ENCODE data around the gene ZNF74.
A peak's percentile ranks its signal among the peaks of the same experiment; 100 is the strongest.
"Not testable (repeated sequence)": the region's sequence is repeated elsewhere in the genome, so short reads cannot be mapped to it uniquely, and the experiment has no call there.

ZNF74 gene

DNA sequence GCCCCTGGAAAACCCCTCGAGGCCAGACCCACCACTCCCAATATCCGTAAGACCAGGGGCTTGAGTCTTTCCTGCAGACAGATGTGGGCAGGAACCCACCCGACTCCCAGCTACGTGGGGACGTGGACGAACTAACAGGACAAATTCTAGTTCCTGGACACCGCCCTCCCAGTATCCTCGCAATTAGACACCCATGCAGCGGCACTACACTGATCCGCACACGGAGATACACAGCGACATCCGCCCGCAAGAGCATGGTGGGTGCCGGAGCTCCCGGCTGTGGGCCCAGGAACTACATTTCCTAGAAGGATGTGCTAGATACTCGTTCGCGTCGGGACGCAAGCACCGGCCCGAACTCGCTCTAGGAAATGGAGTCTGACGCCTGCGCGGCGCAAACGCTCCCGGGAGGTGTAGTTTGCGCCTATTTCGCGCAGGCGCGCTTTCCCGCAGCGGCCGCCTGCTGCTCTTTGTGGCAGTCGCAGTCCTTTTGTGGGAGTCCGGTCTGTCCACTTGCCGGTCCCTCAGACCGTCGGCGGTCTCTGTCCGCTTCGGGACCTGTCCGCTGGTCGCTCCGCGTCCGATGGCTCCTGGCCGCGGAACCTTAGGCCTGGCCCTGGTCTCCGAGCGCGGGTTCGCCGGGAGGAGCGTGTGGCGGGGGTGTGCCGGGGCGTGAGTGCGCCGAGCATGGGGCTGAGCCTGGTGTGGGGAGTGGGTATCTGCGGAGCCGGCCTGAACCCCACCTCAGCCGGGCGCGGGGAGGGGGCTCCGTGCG, at the start of gene ZNF74:
Gene ZNF74 (plus strand): TSS at position 447 of the 772 bp plus-strand sequence. CDS start 478 bp downstream, outside the sequence.
- H3K27ac ChIP-seq: peak within 1 kb of the TSS; percentile 17
- DNase-seq (ENCODE audit: low read depth, low spot score): peak; percentile 45

DNA sequence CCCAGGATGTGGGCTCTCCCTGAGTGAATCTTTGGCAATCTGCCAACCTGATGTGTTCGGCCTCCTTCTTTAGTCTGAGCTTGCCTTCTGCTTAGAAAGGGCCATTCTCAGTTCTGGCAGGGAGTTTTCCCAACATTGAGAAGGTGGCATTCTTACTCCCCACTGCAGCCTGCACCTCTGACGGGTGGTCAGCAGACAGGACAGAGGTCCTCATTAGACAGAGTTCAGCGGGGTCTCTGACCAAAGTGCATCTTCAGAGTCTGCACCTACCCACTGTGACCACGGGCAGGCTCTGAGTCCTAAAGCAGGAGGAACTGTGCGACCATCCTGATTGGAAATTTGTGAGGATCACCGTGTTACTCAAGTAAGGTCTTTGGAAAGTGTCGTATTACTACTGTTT, 47.4 kb upstream of the ZNF74 start:
- not testable (repeated sequence) for DNase-seq (ENCODE audit: low read depth, low spot score); H3K27ac ChIP-seq

DNA sequence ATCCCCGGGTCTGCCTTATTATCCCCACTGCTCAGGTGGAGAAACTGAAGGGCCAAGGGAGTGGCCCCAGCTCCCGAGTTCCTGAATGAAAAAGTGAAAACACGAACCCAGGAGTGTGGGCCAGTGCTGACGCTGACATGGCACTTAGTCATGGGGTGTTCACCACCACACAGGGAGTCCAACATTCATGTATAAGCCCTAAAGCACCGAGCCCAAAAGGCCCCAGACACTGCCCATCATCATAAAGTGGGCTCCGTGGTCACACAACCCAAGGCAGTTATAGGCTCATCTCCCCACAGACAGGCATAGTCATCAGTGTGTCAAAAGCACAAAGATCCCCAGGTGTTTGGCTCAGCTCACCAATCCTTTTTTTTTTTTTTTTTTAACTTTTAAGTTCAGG, 41.4 kb upstream of the ZNF74 start:
- peak; percentile 2 for DNase-seq (ENCODE audit: low read depth, low spot score)
- H3K27ac ChIP-seq: not testable (repeated sequence)

DNA sequence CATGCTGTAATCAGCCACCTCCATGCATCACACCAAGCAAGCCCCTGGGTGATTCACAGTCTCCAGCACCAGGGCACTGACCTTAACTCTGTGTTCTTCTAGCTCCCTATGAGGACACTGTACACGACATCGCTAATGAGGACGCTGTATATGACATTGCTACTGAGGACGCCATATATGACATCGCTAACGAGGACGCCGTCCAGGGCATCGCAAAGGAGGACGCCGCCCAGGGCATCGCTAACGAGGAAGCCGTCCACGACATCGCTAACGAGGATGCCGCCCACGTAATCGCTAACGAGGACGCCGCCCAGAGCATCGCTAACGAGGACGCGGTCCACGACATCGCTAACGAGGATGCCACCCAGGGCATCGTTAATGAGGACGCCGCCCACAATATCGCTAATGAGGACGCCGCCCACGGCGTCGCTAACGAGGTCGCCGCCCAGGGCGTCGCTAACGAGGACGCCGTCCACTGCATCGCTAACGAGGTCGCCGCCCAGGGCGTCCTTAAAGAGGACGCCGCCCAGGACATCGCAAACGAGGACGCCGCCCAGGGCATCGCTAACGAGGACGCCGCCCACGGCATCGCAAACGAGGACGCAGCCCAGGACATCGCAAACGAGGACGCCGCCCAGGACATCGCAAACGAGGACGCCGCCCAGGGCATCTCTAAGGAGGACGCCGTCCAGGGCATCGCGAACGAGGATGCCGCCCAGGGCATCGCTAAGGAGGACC, 39.5 kb upstream of the ZNF74 start:
- no peak overlapping the region for H3K27ac ChIP-seq
- no peak for DNase-seq (ENCODE audit: low read depth, low spot score)

DNA sequence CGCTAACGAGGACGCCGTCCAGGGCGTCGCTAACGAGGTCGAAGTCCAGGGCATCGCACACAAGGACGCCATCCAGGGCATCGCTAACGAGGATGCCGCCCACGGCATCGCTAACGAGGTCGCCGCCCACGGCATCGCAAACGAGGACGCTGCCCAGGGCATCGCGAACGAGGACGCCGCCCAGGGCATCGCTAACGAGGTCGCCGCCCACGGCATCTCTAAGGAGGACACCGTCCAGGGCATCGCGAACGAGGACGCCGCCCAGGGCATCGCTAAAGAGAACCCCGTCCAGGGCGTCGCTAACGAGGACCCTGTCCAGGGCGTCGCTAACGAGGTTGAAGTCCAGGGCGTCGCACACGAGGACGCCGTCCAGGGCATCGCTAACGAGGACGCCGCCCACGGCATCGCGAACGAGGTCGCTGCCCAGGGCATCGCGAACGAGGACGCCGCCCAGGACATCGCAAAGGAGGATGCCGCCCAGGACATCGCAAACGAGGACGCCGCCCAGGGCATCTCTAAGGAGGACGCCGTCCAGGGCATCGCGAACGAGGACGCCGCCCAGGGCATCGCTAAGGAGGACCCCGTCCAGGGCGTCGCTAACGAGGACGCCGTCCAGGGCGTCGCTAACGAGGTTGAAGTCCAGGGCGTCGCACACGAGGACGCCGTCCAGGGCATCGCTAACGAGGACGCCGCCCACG, 37.9 kb upstream of the ZNF74 start:
- not testable (repeated sequence) for DNase-seq (ENCODE audit: low read depth, low spot score); H3K27ac ChIP-seq

DNA sequence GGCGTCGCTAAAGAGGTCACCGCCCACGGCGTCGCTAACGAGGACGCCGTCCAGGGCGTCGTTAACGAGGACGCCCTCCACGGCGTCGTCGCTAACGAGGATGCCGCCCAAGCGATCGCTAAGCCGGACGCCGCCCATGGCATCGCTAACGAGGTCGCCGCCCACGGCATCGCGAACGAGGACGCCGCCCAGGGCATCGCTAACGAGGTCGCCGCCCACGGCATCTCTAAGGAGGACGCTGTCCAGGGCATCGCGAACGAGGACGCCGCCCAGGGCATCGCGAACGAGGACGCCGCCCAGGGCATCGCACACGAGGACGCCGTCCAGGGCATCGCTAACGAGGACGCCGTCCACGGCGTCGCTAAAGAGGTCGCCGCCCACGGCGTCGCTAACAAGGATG, 37.0 kb upstream of the ZNF74 start:
- not testable (repeated sequence) for H3K27ac ChIP-seq; DNase-seq (ENCODE audit: low read depth, low spot score)

DNA sequence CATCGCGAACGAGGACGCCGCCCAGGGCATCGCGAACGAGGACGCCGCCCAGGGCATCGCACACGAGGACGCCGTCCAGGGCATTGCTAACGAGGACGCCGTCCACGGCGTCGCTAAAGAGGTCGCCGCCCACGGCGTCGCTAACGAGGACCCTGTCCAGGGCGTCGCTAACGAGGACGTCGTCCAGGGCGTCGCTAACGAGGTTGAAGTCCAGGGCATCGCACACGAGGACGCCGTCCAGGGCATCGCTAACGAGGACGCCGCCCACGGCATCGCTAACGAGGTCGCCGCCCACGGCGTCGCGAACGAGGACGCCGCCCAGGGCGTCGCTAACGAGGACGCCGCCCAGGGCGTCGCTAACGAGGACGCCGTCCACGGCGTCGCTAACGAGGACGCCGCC, 36.0 kb upstream of the ZNF74 start:
- not testable (repeated sequence) for H3K27ac ChIP-seq; DNase-seq (ENCODE audit: low read depth, low spot score)

DNA sequence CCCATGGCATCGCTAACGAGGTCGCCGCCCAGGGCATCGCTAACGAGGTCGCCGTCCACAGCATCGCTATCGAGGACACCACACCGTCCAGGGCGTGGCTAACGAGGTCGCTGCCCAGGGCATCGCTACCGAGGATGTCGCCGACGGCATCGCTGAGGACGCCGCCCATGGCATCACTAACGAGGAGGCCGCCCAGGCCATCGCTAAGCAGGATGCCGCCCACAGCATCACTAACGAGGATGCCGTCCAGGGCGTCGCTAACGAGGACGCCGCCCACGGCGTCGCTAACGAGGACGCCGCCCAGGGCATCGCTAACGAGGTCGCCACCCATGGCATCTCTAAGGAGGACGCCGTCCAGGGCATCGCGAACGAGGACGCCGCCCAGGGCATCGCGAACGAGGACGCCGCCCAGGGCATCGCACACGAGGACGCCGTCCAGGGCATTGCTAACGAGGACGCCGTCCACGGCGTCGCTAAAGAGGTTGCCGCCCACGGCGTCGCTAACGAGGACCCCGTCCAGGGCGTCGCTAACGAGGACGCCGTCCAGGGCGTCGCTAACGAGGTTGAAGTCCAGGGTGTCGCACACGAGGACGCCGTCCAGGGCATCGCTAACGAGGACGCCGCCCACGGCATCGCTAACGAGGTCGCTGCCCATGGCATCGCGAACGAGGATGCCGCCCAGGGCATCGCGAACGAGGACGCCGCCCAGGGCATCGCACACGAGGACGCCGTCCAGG, 35.3 kb upstream of the ZNF74 start:
- not testable (repeated sequence) for DNase-seq (ENCODE audit: low read depth, low spot score); H3K27ac ChIP-seq

DNA sequence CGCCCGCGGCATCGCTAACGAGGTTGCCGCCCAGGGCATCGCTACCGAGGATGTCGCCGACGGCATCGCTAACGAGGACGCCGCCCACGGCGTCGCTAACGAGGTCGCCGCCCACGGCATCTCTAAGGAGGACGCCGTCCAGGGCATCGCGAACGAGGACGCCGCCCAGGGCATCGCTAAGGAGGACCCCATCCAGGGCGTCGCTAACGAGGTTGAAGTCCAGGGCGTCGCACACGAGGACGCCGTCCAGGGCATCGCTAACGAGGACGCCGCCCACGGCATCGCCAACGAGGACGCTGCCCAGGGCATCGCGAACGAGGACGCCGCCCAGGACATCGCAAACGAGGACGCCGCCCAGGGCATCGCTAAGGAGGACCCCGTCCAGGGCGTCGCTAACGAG, 33.7 kb upstream of the ZNF74 start:
- DNase-seq (ENCODE audit: low read depth, low spot score); H3K27ac ChIP-seq: not testable (repeated sequence)

DNA sequence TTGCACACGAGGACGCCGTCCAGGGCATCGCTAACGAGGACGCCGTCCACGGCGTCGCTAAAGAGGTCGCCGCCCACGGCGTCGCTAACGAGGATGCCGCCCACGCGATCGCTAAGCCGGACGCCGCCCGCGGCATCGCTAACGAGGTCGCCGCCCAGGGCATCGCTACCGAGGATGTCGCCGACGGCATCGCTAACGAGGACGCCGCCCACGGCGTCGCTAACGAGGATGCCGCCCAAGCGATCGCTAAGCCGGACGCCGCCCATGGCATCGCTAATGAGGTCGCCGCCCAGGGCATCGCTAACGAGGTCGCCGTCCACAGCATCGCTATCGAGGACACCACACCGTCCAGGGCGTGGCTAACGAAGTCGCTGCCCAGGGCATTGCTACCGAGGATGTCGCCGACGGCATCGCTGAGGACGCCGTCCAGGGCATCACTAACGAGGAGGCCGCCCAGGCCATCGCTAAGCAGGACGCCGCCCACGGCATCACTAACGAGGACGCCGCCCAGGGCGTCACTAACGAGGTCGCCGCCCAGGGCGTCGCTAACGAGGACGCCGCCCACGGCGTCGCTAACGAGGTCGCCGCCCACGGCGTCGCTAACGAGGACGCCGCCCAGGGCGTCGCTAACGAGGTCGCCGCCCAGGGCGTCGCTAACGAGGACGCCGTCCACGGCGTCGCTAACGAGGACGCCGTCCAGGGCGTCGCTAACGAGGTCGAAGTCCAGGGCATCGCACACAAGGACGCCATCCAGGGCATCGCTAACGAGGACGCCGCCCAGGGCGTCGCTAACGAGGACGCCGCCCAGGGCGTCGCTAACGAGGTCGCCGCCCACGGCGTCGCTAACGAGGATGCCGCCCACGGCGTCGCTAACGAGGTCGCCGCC, 32.8 kb upstream of the ZNF74 start:
- not testable (repeated sequence) for H3K27ac ChIP-seq; DNase-seq (ENCODE audit: low read depth, low spot score)

DNA sequence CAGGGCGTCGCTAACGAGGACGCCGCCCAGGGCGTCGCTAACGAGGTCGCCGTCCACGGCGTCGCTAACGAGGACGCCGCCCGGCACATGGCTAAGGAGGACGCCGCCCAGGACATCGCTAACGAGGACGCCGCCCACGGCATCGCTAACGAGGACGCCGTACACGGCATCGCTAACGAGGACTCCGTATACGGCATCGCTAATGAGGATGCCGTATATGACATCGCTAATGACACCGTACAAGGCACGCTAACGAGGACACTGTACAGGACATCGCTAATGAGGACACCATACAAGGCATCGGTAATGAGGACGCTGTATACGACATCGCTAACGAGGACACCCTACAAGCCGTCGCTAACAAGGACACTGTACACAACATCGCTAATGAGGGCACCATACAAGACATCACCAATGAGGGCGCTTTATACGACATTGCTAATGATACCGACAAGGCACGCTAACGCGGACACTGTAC, 32.2 kb upstream of the ZNF74 start:
- H3K27ac ChIP-seq; DNase-seq (ENCODE audit: low read depth, low spot score): not testable (repeated sequence)

DNA sequence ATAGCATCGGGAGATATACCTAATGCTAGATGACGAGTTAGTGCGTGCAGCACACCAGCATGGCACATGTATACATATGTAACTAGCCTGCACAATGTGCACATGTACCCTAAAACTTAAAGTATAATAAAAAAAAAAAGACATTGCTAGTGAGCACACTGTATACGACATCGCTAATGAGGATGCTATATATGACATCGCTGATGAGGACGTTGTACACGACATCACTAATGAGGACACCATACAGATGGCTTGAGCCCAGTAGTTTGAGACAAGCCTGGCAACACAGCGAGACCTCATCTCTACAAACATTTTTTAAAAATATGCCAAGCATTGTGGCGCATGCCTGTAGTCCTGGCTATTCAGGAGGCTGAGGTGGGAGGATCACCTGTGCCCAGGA, 31.5 kb upstream of the ZNF74 start:
- not testable (repeated sequence) for H3K27ac ChIP-seq; DNase-seq (ENCODE audit: low read depth, low spot score)

DNA sequence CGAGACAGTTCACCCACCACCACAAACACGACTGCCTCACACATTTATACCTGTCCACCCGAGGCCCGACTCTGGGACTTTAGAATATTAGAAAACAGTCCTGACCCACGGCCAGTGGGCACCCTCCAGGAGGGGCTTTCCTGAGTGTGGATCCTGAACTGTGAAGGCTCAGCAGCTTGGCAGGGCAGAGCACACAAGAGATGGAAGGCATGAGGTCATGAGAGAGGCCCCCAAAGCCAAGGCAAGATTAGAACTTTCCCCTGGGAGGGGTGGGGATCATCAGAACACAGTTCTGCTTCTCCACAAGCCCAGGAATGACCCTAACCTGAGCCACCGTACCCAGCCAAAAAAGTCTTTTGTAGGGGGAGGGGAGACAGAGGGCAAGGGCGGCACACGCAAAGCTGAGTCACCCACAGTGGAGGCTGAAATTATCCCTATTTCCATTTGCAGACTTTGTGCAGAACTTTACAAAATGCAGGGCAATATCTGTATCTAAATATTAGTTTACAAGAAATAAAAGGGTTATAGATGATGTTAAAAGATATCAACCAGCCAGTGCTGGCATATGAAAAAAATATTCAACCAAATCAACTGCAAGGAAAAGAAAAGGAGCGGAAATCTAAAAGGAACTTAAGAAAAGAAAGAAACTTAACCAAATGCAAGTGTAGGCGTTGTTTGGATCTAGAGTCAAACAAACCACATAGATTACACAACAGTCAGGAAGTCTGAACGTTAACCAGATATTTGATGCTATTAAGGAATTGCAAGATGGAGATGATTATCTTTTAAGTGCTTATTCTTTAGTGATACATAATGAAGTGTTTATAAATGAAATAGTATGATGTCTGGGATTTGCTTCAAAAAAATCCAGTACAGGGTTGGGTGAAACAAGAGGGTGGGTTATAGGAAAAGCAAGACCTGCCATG, 29.4 kb upstream of the ZNF74 start:
- not testable (repeated sequence) for DNase-seq (ENCODE audit: low read depth, low spot score); H3K27ac ChIP-seq

DNA sequence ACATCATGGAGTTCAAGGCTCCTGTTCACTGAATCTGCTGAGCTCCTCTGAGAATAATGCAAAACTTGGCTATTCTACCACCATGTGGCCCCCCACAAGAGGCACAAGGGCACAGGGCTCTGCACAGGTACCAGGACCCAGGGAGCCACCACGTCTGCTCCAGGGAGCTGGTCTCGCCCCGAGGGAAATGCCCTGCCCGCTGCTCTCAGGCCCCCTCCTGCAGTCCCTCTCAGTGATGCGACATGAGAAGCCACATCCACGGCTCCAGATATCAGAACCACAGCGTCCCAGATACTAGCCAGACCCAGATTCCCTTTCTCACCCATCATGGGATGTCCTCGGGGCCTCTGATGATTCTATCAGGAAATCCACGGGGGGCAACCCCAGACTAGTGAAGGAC, 27.1 kb upstream of the ZNF74 start:
- not testable (repeated sequence) for DNase-seq (ENCODE audit: low read depth, low spot score); H3K27ac ChIP-seq

DNA sequence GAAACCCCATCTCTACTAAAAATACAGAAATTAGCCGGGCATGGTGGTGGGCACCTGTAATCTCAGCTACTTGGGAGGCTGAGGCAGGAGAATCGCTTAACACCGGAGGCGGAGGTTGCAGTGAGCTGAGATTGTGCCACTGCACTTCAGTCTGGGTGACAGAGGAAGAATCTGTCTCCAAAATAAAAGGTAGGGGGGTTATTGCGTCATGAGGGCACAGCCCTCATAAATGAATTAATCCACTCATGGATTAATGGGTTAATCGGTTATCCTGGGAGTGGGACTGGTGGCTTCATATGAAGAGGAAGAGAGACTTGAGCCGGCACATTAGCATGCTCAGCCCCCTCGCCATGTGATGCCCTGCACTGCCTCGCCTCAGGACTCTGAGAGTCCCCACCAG, 25.1 kb upstream of the ZNF74 start:
- DNase-seq (ENCODE audit: low read depth, low spot score); H3K27ac ChIP-seq: not testable (repeated sequence)

DNA sequence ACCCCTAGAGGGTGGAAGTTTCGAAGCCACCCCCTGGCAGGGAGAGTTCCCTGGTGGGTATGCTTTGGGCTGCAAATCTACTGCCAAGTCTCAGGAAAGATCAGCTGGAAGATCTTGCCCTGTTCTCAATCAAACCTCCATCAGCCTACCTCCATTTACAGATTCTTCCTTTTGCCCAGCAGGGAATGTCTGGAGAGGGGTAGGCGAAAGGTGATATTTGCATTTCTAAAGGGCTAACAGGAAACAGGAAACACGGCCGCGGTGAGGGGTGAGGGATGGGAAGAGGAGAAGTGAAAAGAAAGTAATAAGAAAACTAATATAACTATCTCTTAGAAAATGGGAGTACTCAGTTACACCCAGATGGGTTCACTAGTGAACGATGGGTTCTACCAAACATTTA, 22.3 kb upstream of the ZNF74 start:
- H3K27ac ChIP-seq; DNase-seq (ENCODE audit: low read depth, low spot score): not testable (repeated sequence)

DNA sequence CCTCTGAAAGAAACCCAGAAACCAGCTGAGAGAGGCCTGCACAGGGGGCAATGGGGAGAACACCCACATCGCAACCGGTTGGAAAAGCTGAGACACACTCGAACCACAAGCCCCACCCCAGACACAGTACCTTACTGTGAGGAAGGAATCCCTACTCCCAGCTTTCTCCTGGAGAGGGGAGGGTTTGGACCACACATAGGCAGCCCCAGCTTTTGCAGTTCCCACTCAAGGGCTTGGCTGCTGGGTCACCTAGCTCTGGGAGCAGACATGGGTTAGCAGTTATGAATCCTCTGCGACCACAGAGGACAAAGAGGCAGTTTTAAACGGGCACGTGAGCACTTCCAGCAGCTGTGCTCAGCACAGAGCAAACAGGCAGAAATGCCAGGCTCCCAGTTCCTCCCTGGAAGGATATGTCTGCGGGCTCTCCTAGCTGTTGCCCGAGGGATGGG, 21.5 kb upstream of the ZNF74 start:
- DNase-seq (ENCODE audit: low read depth, low spot score); H3K27ac ChIP-seq: not testable (repeated sequence)

DNA sequence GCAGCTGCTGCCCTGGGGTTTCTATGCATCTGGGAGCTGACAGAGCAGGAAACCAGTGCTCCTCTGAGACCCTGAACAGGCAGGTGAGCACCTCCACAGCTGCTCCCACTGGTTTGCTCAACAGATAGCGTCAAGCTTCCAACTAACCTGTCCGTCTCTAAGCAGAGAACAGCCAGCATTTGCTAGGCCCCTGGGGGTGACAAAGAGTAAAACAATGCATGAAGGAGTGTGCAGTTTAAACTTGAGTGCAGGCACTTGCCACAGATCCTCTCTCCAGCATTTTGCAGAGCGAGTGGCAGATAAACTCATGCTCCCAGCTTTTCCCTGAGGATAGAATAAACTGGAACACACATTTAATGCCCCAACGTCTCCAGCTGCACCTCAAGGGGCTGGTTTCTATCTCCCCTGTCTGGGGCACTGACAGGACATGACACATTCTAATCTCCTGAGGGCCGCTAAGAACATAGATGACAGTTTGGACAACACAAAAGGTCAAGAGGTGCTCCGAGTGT, 20.7 kb upstream of the ZNF74 start:
- H3K27ac ChIP-seq; DNase-seq (ENCODE audit: low read depth, low spot score): not testable (repeated sequence)
